ENCODE data around the gene ERH.

The ERH gene

GRCh38 chr14:69355607-69356281, 42.4 kb downstream of the ERH start:
- no peak for TF ChIP-seq CTCF (conservative IDR thresholded peaks at IDR 0.05)
- peak overlapping the region; percentile 28; the same call in 1 of the 2 replicates for H3K27ac ChIP-seq

GRCh38 chr14:69355154-69355597, 42.9 kb downstream of the ERH start:
- TF ChIP-seq CTCF (conservative IDR thresholded peaks at IDR 0.05): no peak
- H3K27ac ChIP-seq: peak overlapping the region; percentile 28; the same call in 1 of the 2 replicates

- no peak overlapping the region for H3K27ac ChIP-seq
- TF ChIP-seq CTCF (conservative IDR thresholded peaks at IDR 0.05): no peak
These were observed 43.5 kb downstream of the ERH start for GRCh38 chr14:69354383-69355153.

GRCh38 chr14:69353168-69353567, 44.9 kb downstream of the ERH start:
- TF ChIP-seq CTCF (conservative IDR thresholded peaks at IDR 0.05): no peak
- no peak overlapping the region for H3K27ac ChIP-seq

GRCh38 chr14:69351911-69352310, 46.2 kb downstream of the ERH start:
- no peak for TF ChIP-seq CTCF (conservative IDR thresholded peaks at IDR 0.05)
- no peak overlapping the region for H3K27ac ChIP-seq

GRCh38 chr14:69351385-69351784, 46.7 kb downstream of the ERH start:
- H3K27ac ChIP-seq: no peak overlapping the region
- no peak for TF ChIP-seq CTCF (conservative IDR thresholded peaks at IDR 0.05)

GRCh38 chr14:69350892-69351291, 47.2 kb downstream of the ERH start:
- TF ChIP-seq CTCF (conservative IDR thresholded peaks at IDR 0.05): no peak

More at GRCh38 chr14:69350892-69351291, 47.2 kb downstream of the ERH start:
- H3K27ac ChIP-seq: no peak overlapping the region

All from VCaP (cell line).